Prostate gland (tissue), 2 donors: Measurements from ENCODE around the gene TATDN2.

Experiments used
- CTCF ChIP-seq, 4 experiments: fragments of 200-600 bp in 2 of 4; fragments of 450-650 bp in 2 of 4; sonication (generic) in 2 of 4; IDR thresholded peaks; 1 replicate in 3 of 4; 2 replicates in 1 of 4; pipeline ENCODE4 v1.5.1; 2016 to 2019; ENCODE audit warnings: antibody characterized with exemption in 4 of 4, mild to moderate bottlenecking in 2 of 4, moderate library complexity in 2 of 4
- POLR2A ChIP-seq: fragments of 450-650 bp; IDR thresholded peaks from one replicate; pipeline ENCODE4 v1.6.1; 2016; ENCODE audit warnings: antibody characterized with exemption, mild to moderate bottlenecking
- POLR2AphosphoS5 ChIP-seq: sonication (generic); formaldehyde crosslinking; IDR thresholded peaks from one replicate; pipeline ENCODE4 v1.6.1; 2017; ENCODE audit warnings: antibody characterized with exemption

GRCh38 chr3:10299175-10299574 lies 50.9 kb downstream of the TATDN2 start:
- TF ChIP-seq POLR2AphosphoS5 = no peak
- TF ChIP-seq CTCF (IDR thresholded peaks at IDR 0.05) = no peak
- no peak for TF ChIP-seq POLR2A
